ENCODE measurements around the gene DCAF11.

GRCh38 chr14:24130717-24131548 lies 16.4 kb downstream of the DCAF11 start:
- TF ChIP-seq CTCF (IDR thresholded peaks at IDR 0.05), result no peak
- no peak for TF ChIP-seq POLR2A (IDR thresholded peaks at IDR 0.05)

Measured in uterus (tissue), 2 donors.